OCI-M1 (cell line): ENCODE results near the gene WNT9A.

ENCODE experiments used
- DNase-seq: peaks from one replicate; lab custom pipeline; 2025; lab: John Stamatoyannopoulos, UW

The WNT9A gene

GRCh38 chr1:227897704-227898438 lies 49.9 kb downstream of the WNT9A start:
- no peak for DNase-seq

GRCh38 chr1:227896710-227897655 lies 50.7 kb downstream of the WNT9A start:
- no peak for DNase-seq

DNA sequence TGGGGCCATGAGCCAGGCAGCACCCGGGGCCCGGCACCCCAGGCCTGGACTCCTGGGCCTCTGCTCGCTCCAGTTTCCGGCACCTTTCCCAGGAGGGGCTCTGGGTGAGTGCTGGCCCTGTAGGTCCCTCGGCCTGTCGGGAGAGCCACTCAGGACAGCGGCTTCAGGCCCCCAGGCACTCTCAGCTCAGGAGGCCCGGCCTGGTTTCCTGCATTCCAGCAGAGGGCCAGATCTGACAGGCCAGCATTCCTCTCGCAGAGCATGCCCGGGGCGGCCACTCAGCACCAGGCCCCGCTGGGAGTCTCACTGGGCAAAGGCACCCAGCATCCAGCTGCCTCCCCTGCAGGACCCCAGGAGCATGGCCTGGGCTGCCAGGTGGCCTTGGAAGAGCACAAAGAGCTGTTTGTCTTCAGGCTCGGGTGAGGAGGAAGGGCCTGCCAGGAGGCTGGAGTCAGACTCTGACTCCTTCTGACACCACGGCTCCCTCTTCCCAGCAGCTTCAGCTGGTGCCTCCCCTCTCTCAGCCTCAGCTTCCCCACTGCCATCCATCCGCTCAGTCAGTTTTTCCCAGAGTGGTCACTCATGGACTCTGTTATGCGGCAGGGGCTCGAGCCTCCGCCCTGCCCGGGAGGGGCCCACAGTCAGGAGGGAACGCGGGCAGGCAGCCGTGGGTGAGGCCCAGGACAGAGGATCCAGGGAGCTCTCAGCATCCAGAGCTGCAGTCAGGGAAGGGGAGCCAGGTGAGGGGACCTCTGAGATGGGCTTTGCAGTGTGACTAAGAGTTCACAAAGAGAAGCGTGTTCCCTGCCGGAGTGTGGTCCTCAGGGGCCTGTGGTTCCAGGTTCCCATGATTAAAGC lies 51.7 kb downstream of the WNT9A start:
- no peak for DNase-seq

- DNase-seq: no peak
Measured at GRCh38 chr1:227894831-227895451, 52.8 kb downstream of the WNT9A start.

GRCh38 chr1:227893949-227894721 lies 53.6 kb downstream of the WNT9A start:
- no peak for DNase-seq

DNA sequence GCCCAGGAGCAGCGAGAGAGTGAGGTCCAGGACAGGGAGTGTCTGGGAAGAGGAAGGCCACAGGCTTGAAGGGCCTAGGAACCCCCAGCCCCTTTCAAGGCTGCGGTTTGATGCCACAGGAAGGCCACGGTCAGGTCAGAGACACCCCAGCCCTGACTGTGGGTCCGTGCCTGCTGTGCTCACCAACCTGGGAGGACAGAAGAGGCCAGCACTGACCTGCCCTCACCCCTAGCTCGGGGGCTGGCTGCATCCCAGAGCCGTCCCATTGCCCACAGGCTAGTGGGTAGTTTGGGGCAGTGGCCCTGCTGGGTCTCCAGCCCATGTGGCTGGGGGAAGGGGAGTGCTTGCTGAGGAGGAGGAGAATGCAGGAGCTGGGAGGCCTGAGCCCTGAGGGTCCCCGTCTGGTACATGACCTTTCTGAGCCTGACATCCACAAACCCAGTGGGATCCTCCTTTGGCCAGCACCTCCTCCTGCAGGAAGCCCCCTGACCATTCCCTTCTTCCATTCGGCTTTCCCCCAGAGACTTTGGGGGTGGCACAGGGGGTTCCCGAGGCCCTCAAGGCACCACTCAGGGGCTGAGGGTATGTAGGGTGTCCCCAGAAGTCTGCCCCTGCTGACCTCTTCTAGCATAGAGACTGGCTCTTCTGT lies 54.3 kb downstream of the WNT9A start:
- DNase-seq: no peak

GRCh38 chr1:227892489-227893299 lies 55.0 kb downstream of the WNT9A start:
- no peak for DNase-seq

DNA sequence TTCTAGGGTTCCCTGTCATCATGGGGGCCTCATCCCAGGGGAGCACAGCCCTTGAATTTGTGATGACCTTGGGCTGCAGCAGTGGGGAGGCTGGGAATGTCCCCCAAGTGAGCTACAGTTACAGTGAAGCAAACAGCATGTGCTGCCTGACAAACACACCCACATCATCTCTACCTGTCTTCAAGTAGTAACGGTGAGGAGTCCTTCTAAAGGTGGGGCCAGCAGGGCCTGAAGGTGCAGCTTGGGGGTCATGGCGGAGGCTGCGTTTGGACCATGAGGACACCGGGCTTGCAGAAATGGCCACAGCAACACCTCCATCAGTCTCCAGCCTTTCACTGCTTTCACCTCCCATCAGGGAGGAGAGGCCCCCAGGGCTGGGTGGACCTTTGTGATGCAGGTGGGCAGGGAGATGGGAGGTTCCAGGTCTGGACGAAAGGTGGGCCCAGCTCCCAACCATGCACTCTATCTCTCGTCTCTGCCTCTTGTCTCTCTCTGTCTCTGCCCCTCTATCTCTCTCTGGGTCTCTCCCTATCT lies 55.7 kb downstream of the WNT9A start:
- DNase-seq: no peak

- no peak for DNase-seq
Measured at GRCh38 chr1:227891223-227891954, 56.3 kb downstream of the WNT9A start.

DNA sequence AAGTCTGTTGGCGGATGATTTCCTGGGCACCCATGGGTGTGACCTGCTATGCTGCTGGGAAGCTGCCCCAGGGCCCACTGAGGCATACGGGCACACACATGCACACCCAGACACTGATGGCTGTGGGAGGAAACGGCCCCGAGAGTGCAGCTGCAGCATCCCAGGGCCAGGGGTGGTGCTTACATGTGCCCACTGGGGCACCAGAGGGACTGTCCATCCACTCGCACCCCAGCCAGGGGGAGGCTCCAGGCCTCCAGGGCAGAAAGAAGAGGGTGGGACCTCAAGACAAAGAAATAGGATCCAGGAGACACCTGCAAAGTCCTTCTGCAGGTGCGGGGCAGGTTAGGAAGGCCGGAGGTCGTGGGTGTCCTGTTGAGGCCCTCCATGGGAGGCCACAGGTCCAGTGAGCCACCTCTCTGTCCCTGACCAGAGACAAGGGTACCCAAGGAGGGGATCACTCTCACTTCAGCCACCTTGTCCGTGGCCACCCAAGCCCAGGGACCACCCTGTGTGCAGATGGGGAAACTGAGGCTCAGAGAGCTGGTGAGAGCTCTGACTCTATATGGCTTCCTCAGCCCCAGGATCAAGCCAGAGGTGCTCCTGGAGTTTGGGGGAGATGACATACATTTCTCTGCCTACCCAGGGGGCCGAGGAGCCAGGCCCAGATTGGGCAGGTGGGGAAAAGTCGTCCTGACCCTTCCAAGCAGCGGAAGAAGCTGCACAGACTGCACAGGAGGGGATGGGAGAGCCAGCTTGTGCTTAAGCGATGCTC lies 57.1 kb downstream of the WNT9A start:
- DNase-seq: no peak

DNA sequence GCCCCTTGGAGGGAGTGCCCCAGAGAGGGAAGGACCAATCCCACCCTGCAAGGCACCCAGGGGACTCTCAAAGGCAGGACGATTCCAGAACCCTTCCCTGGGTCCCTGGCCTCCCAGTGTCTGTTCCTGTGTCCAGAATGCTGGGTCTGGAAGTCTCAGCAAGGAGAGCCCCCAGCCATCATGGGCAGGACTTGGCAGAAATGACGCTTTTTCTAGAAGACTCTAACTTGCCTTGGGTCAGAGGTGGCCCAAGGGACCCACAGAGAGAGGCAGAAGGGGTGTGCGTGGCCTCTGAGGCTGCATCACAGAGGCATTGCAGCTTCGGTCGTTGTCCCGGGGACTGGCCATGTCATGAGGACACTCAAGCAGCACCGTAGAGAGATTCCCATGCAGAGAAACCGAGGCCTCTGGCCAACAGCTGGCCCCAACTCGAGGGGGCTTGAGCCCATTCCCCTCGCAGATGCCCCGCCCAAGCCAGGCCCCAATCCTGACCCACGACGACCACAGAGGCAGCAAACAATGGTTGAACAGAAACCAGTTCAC lies 57.8 kb downstream of the WNT9A start:
- DNase-seq: no peak

GRCh38 chr1:227889047-227889862 lies 58.5 kb downstream of the WNT9A start:
- peak; percentile 41 for DNase-seq

- DNase-seq: no peak
Measured at GRCh38 chr1:227888404-227889046, 59.2 kb downstream of the WNT9A start.

DNA sequence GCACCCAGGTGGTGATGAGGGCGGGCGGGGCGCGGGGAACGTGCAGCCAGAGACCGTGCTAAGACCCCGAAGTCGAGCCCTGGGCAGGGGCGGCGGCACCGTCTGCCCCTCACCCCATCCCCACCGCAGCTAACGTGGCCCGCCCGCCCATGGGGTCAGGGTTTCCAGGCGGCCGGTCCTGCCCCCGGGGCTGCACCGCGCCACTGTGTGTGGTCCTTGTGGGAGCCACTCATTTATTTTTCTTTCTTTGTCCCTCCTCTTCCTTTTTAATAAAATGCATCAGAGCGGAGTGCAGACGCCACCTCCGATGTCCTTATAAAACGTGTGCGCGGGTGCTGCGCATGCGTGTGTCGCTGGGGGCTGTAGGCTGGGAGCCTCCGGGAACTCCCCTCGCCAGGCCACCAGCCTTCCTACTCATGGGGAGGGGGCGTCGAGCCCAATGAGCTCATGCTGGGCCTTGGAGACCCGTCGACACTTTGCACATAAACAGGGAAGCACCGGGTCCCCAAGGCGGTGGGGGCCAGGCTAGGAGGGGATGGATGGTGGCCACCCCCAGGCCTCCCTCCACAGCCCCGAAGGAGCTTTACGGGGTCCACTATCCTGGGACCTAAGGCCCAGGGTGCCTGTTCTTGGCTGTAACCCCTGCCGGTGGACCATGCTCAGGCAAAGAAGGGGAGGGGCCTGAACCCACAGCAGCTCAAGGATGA lies 59.9 kb downstream of the WNT9A start:
- DNase-seq: no peak

DNA sequence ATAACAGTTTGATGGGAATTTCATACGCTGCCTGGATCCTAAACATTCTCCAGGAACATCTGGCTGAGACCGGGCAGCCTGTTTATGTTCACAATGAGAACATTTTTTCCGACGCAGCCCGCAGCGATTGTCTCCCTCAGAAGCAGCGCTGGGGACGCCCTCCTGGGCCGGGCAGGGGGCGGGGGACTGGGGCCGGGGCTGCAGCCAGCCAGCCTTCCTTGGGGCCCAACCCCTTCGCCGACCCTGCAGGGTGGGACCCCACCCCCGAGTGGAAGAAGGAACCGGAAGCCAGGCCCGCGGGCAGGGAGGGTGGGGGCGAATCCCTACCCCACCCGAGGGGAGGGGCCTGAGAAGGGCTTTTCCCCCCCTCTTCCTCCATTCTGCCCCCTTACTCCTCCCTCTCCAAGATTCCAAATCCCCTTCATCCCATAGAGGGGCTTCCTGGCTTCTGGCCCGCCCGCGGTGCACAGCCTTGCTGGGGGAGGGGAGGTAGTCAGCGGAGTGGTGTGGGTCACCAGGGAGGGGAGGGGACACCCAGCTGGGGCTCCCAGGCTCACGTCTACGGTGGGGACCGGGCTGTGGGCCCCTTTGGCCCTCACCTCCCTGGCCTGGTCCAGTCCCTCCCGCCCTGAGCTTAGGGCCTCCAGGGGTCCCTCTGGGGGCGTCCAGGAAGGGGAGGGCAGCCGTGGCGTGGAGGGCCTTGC lies 60.6 kb downstream of the WNT9A start:
- DNase-seq: no peak
